H1 (cell line): ENCODE results near the gene MRM2. TPM values are rescaled to one million over a fixed set of nuclear protein-coding genes. Genes with fewer than 3 reads are reported as not detected.

Experiments
- CTCF ChIA-PET: fragments of 300-600 bp; sonication (Branson Sonifier 250); formaldehyde crosslinking; loops from one replicate; lab custom pipeline; 2021; ENCODE audit not compliant: partially characterized antibody; lab: Charles Lee
- POLR2A ChIA-PET: fragments of 300-600 bp; sonication (Branson Sonifier 250); formaldehyde crosslinking; loops from one replicate; lab custom pipeline; 2021; ENCODE audit warnings: inconsistent platforms; ENCODE audit not compliant: partially characterized antibody; lab: Charles Lee
- DNase-seq, 2 experiments: peaks; one replicate each; pipeline versions ENCODE4 v3.0.0 to v3.0.0-alpha.2; 2010 to 2022; ENCODE audit warnings: low spot score in 2 of 2, low read depth in 1 of 2, mixed read lengths in 1 of 2
- FAIRE-seq: peaks from 2 replicates; lab custom pipeline; 2011; peaks lifted over from hg19 to GRCh38; lab: Jason Lieb, UNC
- H2AFZ ChIP-seq: 2 replicates; pipeline ENCODE4 v1.8.1; 2012; ENCODE audit warnings: low read length, inconsistent platforms
- H2AK5ac ChIP-seq: 2 replicates; pipeline ENCODE4 v1.6.1; 2013; ENCODE audit warnings: low read depth, low read length
- H2BK120ac ChIP-seq: replicated peaks from 2 replicates; pipeline ENCODE3; 2013; ENCODE audit warnings: low read depth, low read length, inconsistent platforms
- H2BK12ac ChIP-seq: 2 replicates; pipeline ENCODE4 v1.6.1; 2013; ENCODE audit warnings: low read depth, low read length
- H2BK15ac ChIP-seq: 2 replicates; pipeline ENCODE4 v1.6.1; 2013; ENCODE audit warnings: low read length
- H2BK20ac ChIP-seq: 2 replicates; pipeline ENCODE4 v1.6.1; 2013; ENCODE audit warnings: low read length
- H2BK5ac ChIP-seq: 2 replicates; pipeline ENCODE4 v1.6.1; 2013; ENCODE audit warnings: low read depth, low read length
- H3K14ac ChIP-seq: 2 replicates; pipeline ENCODE4 v1.6.1; 2013; ENCODE audit warnings: inconsistent platforms; ENCODE audit not compliant: insufficient read length
- H3K18ac ChIP-seq: 2 replicates; pipeline ENCODE4 v1.6.1; 2013; ENCODE audit warnings: low read length; ENCODE audit errors: extremely low read depth
- H3K23ac ChIP-seq: 2 replicates; pipeline ENCODE4 v1.6.1; 2013; ENCODE audit warnings: inconsistent platforms; ENCODE audit not compliant: insufficient read length
- H3K23me2 ChIP-seq: 2 replicates; pipeline ENCODE4 v1.6.1; 2013; ENCODE audit warnings: low read depth, low read length
- H3K27ac ChIP-seq: 2 replicates; pipeline ENCODE4 v1.6.1; 2011; ENCODE audit warnings: low read depth, low read length, inconsistent platforms
- H3K27me3 ChIP-seq, 4 experiments: replicated peaks in 1 of 4; 1 replicate in 1 of 4; 2 replicates in 3 of 4; pipeline versions ENCODE4 v1.6.1 to v1.8.1; 2011 to 2013; ENCODE audit warnings: low read length in 3 of 4, mild to moderate bottlenecking in 3 of 4, inconsistent platforms in 2 of 4, mixed read lengths in 2 of 4, moderate library complexity in 1 of 4; ENCODE audit not compliant: control insufficient read depth in 3 of 4, insufficient read depth in 3 of 4; ENCODE audit errors: extremely low read depth in 1 of 4
- H3K36me3 ChIP-seq, 4 experiments: 2 replicates each; pipeline versions ENCODE4 v1.6.1 to v1.8.1; 2011 to 2013; ENCODE audit warnings: mild to moderate bottlenecking in 4 of 4, low read length in 3 of 4, moderate library complexity in 2 of 4, control low read depth in 1 of 4, inconsistent platforms in 1 of 4; ENCODE audit not compliant: insufficient read depth in 4 of 4, control insufficient read depth in 2 of 4
- H3K4ac ChIP-seq: replicated peaks from 2 replicates; pipeline ENCODE3; 2013; ENCODE audit warnings: low read length, low read depth, mixed read lengths, inconsistent platforms; ENCODE audit not compliant: insufficient read length
- H3K4me1 ChIP-seq, 4 experiments: replicated peaks in 1 of 4; 1 replicate in 1 of 4; 2 replicates in 3 of 4; pipeline versions ENCODE4 v1.6.1 to v1.8.1; 2011 to 2013; ENCODE audit warnings: low read length in 3 of 4, inconsistent platforms in 2 of 4, mixed read lengths in 1 of 4; ENCODE audit not compliant: insufficient read depth in 4 of 4, control insufficient read depth in 3 of 4
- H3K4me2 ChIP-seq, 2 experiments: 2 replicates each; pipeline versions ENCODE4 v1.6.1 to v1.8.1; 2011 to 2013; ENCODE audit warnings: low read depth in 2 of 2, low read length in 2 of 2, control low read depth in 1 of 2, inconsistent platforms in 1 of 2, mild to moderate bottlenecking in 1 of 2; ENCODE audit not compliant: insufficient read depth in 1 of 2
- H3K4me3 ChIP-seq, 4 experiments: fragments of 200-600, 300-600 bp in 1 of 4; sonication (generic), shearing (Covaris generic), sonication (Bioruptor Twin) in 1 of 4; 2 replicates each; pipeline versions ENCODE4 v1.5.1 to v1.8.1; 2011 to 2016; ENCODE audit warnings: low read length in 4 of 4, low read depth in 3 of 4, control low read depth in 2 of 4, inconsistent platforms in 2 of 4, mild to moderate bottlenecking in 2 of 4, mixed read lengths in 1 of 4, moderate library complexity in 1 of 4; ENCODE audit not compliant: insufficient read depth in 2 of 4; ENCODE audit errors: extremely low read depth in 1 of 4
- H3K56ac ChIP-seq: replicated peaks from 2 replicates; pipeline ENCODE3; 2013; ENCODE audit warnings: low read depth, mild to moderate bottlenecking, mixed read lengths, low read length, inconsistent platforms; ENCODE audit not compliant: insufficient read length
- H3K79me1 ChIP-seq: 2 replicates; pipeline ENCODE4 v1.6.1; 2013; ENCODE audit warnings: low read depth, low read length, control low read depth
- H3K79me2 ChIP-seq, 2 experiments: 2 replicates each; pipeline versions ENCODE4 v1.6.1 to v1.8.1; 2012 to 2013; ENCODE audit warnings: low read length in 2 of 2, mild to moderate bottlenecking in 2 of 2, inconsistent platforms in 1 of 2; ENCODE audit not compliant: insufficient read depth in 2 of 2, control insufficient read depth in 1 of 2
- H3K9ac ChIP-seq, 4 experiments: replicated peaks in 1 of 4; 1 replicate in 1 of 4; 2 replicates in 3 of 4; pipeline versions ENCODE4 v1.6.1 to v1.8.1; 2011 to 2013; ENCODE audit warnings: low read depth in 3 of 4, low read length in 3 of 4, control low read depth in 2 of 4, mild to moderate bottlenecking in 2 of 4, moderate library complexity in 2 of 4, inconsistent platforms in 1 of 4; ENCODE audit errors: extremely low read depth in 1 of 4
- H3K9me3 ChIP-seq, 2 experiments: 2 replicates each; pipeline versions ENCODE4 v1.6.1 to v1.8.1; 2012 to 2013; ENCODE audit warnings: mild to moderate bottlenecking in 2 of 2, moderate library complexity in 2 of 2, control low read depth in 1 of 2, inconsistent platforms in 1 of 2, low read depth in 1 of 2, low read length in 1 of 2, mixed read lengths in 1 of 2; ENCODE audit not compliant: insufficient read depth in 2 of 2
- H4K20me1 ChIP-seq, 2 experiments: replicated peaks in 1 of 2; 2 replicates each; pipeline versions ENCODE3 to v1.8.1; 2011 to 2013; ENCODE audit warnings: inconsistent platforms in 2 of 2, low read length in 2 of 2, mild to moderate bottlenecking in 1 of 2; ENCODE audit not compliant: insufficient read depth in 2 of 2, control insufficient read depth in 1 of 2
- H4K5ac ChIP-seq: 2 replicates; pipeline ENCODE4 v1.6.1; 2013; ENCODE audit warnings: low read length, low read depth, mixed read lengths, inconsistent platforms; ENCODE audit not compliant: insufficient read length
- H4K8ac ChIP-seq: 2 replicates; pipeline ENCODE4 v1.8.0; 2013; ENCODE audit warnings: mild to moderate bottlenecking, moderate library complexity, low read length, inconsistent platforms; ENCODE audit not compliant: insufficient read depth; ENCODE audit errors: extremely low read depth
- H4K91ac ChIP-seq: replicated peaks from 2 replicates; pipeline ENCODE3; 2013; ENCODE audit warnings: low read length, mixed read lengths, inconsistent platforms; ENCODE audit not compliant: insufficient read length
- BACH1 ChIP-seq: IDR thresholded peaks from 2 replicates; pipeline ENCODE4 v1.6.1; 2012; ENCODE audit warnings: low read length, improper control_type of control experiment
- CBX5 ChIP-seq: fragments of 300-800, 300-1000 bp; sonication (generic); IDR thresholded peaks from 2 replicates; pipeline ENCODE4 v1.7.1; 2016; ENCODE audit warnings: antibody characterized with exemption, low read length, low read depth
- CEBPB ChIP-seq: IDR thresholded peaks from 2 replicates; pipeline ENCODE4 v1.6.1; 2012; ENCODE audit warnings: low read depth, low read length
- CREB1 ChIP-seq: IDR thresholded peaks from 2 replicates; pipeline ENCODE4 v1.6.1; 2012; ENCODE audit warnings: inconsistent platforms
- CTCF ChIP-seq, 3 experiments: IDR thresholded peaks; 1 replicate in 2 of 3; 2 replicates in 1 of 3; pipeline versions ENCODE4 v1.5.1 to v1.6.1; 2011; ENCODE audit warnings: low read length in 3 of 3, mild to moderate bottlenecking in 3 of 3, inconsistent platforms in 2 of 3, low read depth in 1 of 3, moderate library complexity in 1 of 3; ENCODE audit not compliant: insufficient read depth in 1 of 3; ENCODE audit errors: control extremely low read depth in 1 of 3
- EP300 ChIP-seq, 2 experiments: IDR thresholded peaks; 1 replicate in 1 of 2; 2 replicates in 1 of 2; pipeline ENCODE4 v1.6.1; 2011 to 2012; ENCODE audit warnings: low read depth in 2 of 2, low read length in 2 of 2, mild to moderate bottlenecking in 2 of 2, borderline replicate concordance in 1 of 2, inconsistent platforms in 1 of 2, moderate library complexity in 1 of 2
- HDAC2 ChIP-seq, 2 experiments: fragments of 300-600 bp in 1 of 2; sonication (generic) in 1 of 2; IDR thresholded peaks; 2 replicates each; pipeline ENCODE4 v1.6.1; 2011 to 2012; ENCODE audit warnings: low read depth in 2 of 2, low read length in 2 of 2, mild to moderate bottlenecking in 2 of 2, moderate library complexity in 2 of 2, borderline replicate concordance in 1 of 2, inconsistent platforms in 1 of 2
- JUND ChIP-seq: IDR thresholded peaks from 2 replicates; pipeline ENCODE4 v1.6.1; 2011; ENCODE audit warnings: mild to moderate bottlenecking, improper control_type of control experiment, low read length
- MAX ChIP-seq: IDR thresholded peaks from 2 replicates; pipeline ENCODE4 v1.6.1; 2012; ENCODE audit warnings: inconsistent platforms
- PHF8 ChIP-seq: fragments of 200-600 bp; sonication (generic); conservative IDR thresholded peaks from 2 replicates; pipeline ENCODE4 v1.7.1; 2012; ENCODE audit warnings: low read depth, mild to moderate bottlenecking, inconsistent platforms, low read length, moderate library complexity
- SIX5 ChIP-seq: IDR thresholded peaks from 2 replicates; pipeline ENCODE4 v1.6.1; 2011; ENCODE audit warnings: mild to moderate bottlenecking, low read depth, low read length
- SP2 ChIP-seq: IDR thresholded peaks from 2 replicates; pipeline ENCODE4 v1.6.1; 2012; ENCODE audit warnings: mild to moderate bottlenecking, low read length, inconsistent platforms
- WGBS, 2 experiments: shearing (Covaris generic) in 1 of 2; methylation state at CpG; one replicate each; pipeline versions ENCODE4 v1.1.6 to v1.1.7; 2013 to 2015; ENCODE audit warnings: low lambda C conversion rate in 2 of 2, mixed read lengths in 2 of 2, inconsistent platforms in 1 of 2, low coverage in 1 of 2, missing lambda C conversion rate in 1 of 2; ENCODE audit not compliant: insufficient replicate concordance in 2 of 2, insufficient coverage in 1 of 2, insufficient read length in 1 of 2; ENCODE audit errors: extremely low coverage in 1 of 2, missing lambda C conversion rate in 1 of 2; 5-methylcytosine and 5-hydroxymethylcytosine counted together
- polyA plus RNA-seq, 7 experiments: library from polyadenylated mRNA; depleted of rRNA in 3 of 7; stranded (reverse) in 5 of 7; unstranded in 2 of 7; fragments of >200 nt in 5 of 7; fragments of 200-250 nt in 2 of 7; gene quantifications; 1 replicate in 5 of 7; 2 replicates in 1 of 7; 4 replicates in 1 of 7; pipeline versions ENCODE4 v1.2.1 to v1.2.3, GENCODE V29; 2011 to 2013; ENCODE audit warnings: missing spikeins in 2 of 7, mixed read lengths in 2 of 7
- total RNA-seq: library from RNA; stranded (reverse); fragmentation: NEBNext Ultra II Directional; extraction: Animal tissue kit (Norgen Biotek cat#: 25700); gene quantifications from 2 replicates; pipeline ENCODE4 v1.2.1, GENCODE V29; 2021

MRM2 gene
- total and polyA plus RNA-seq, 2 of the 8 experiments (the other 6 are each of a cell fraction or from before 2014, with no cell fraction given) = 17.2 to 38.6 TPM

- Histone ChIP-seq H3K4ac (no peak overlapping the region), H2BK15ac (no peak overlapping the region), H3K9ac (no peak overlapping the region), H4K8ac (no peak overlapping the region; the same call in 1 of the 2 replicates), H2AK5ac (no peak overlapping the region), H3K79me1 (no peaks in the 10 kb centered on the region), H3K18ac (no peak overlapping the region), H3K4me2 (no peak overlapping the region), H3K36me3 (peaks cover 0 to 9% (median 3%) of the 10 kb centered on the region in 4 experiments; a peak in 1 of 8 replicates), H3K56ac (no peak overlapping the region), H2BK120ac (no peak overlapping the region), H3K27me3 (no peaks in the 10 kb centered on the region), H2BK12ac (no peak overlapping the region), H4K5ac (no peak overlapping the region), H3K79me2 (no peaks in the 10 kb centered on the region), H3K9me3 (no peaks in the 10 kb centered on the region; a peak in 1 of 4 replicates), H3K4me1 (peaks cover 0 to 12% (median 6%) of the 10 kb centered on the region in 4 experiments; a peak in 6 of 7 replicates), H2BK5ac (no peak overlapping the region), H4K20me1 (peaks cover 0 to 2% of the 10 kb centered on the region in 2 experiments), H3K14ac (no peak overlapping the region), H2AFZ (no peak overlapping the region), H3K27ac (no peak overlapping the region), H3K4me3 (no peak overlapping the region), H3K23ac (no peak overlapping the region), H4K91ac (no peak overlapping the region), H2BK20ac (no peak overlapping the region), H3K23me2 (no peaks in the 10 kb centered on the region)
- CTCF ChIA-PET = no interaction called here
- DNase-seq = no peak
- FAIRE-seq = no peak
- POLR2A ChIA-PET = interaction anchor here (0.6 to 1.6 kb wide), 2 partner anchors 14 to 38 kb away, joined by 3 read pairs; no protein-coding TSS in a partner anchor
- WGBS, 2 experiments = 88% methylated on average over 6 of the region's 9 CpGs; no CpG with 5 or more reads in 1 of the 2 experiments
- TF ChIP-seq CBX5 (no peak), CEBPB (no peak), SP2 (no peak), MAX (no peak), SIX5 (no peak), EP300 (IDR thresholded peaks at IDR 0.05; ENCODE audit: borderline replicate concordance in 1 of 2, low read depth in 2 of 2, low read length in 2 of 2) (no peak), CREB1 (no peak), PHF8 (no peak), CTCF (IDR thresholded peaks at IDR 0.05; ENCODE audit: control extremely low read depth in 1 of 3, insufficient read depth in 1 of 3, low read depth in 1 of 3, low read length in 3 of 3) (no peak), HDAC2 (IDR thresholded peaks at IDR 0.05; ENCODE audit: borderline replicate concordance in 1 of 2, low read depth in 2 of 2, low read length in 2 of 2) (no peak), BACH1 (no peak), JUND (no peak)
Measured at GRCh38 chr7:2272031-2272430, 30.0 kb upstream of the MRM2 start.
